Psoas muscle (tissue), 8 donors: ENCODE data around the gene USP37. TPM values are rescaled to one million over a fixed set of nuclear protein-coding genes. Genes with fewer than 3 reads are reported as not detected.
A peak's percentile ranks its signal among the peaks of the same experiment; 100 is the strongest.

Experiments used
- ATAC-seq, 4 donors: fragments of 200-7000 bp; cut with Tn5 transposase; one replicate each; pipeline ENCODE4 v1.9.1; 2020; ENCODE audit warnings: moderate library complexity in 3 of 4, mild to moderate bottlenecking in 2 of 4
- DNase-seq, 2 donors: peaks; one replicate each; pipeline ENCODE4 v3.0.0-alpha.2; 2020
- H3K27ac ChIP-seq: fragments of 200-600 bp; one replicate; pipeline ENCODE4 v1.8.0; 2022
- H3K27me3 ChIP-seq, 3 donors: fragments of 200-600 bp in 1 of 3; one replicate each; pipeline versions ENCODE4 v1.6.1 to v1.8.0; 2013 to 2022; ENCODE audit warnings: low read length in 2 of 3, mild to moderate bottlenecking in 2 of 3, moderate library complexity in 1 of 3; ENCODE audit not compliant: insufficient read depth in 3 of 3
- H3K36me3 ChIP-seq, 2 donors: fragments of 200-600 bp in 1 of 2; one replicate each; pipeline versions ENCODE4 v1.6.1 to v1.8.0; 2013 to 2022; ENCODE audit warnings: low read depth in 1 of 2, mild to moderate bottlenecking in 1 of 2, moderate library complexity in 1 of 2; ENCODE audit not compliant: insufficient read depth in 1 of 2
- H3K4me1 ChIP-seq: fragments of 200-600 bp; one replicate; pipeline ENCODE4 v1.8.0; 2022
- H3K4me3 ChIP-seq: fragments of 200-600 bp; one replicate; pipeline ENCODE4 v1.8.0; 2022; ENCODE audit warnings: mild to moderate bottlenecking
- H3K9me3 ChIP-seq: fragments of 200-600 bp; one replicate; pipeline ENCODE4 v1.8.0; 2022
- CTCF ChIP-seq: fragments of 200-600 bp; IDR thresholded peaks from one replicate; pipeline ENCODE4 v1.8.0; 2022; ENCODE audit warnings: antibody characterized with exemption
- WGBS, 3 donors: extraction: QIAGEN DNeasy Blood & Tissue Kit; methylation state at CpG; one replicate each; pipeline versions ENCODE4 v1.1.6 to v1.1.7; 2013; 5-methylcytosine and 5-hydroxymethylcytosine counted together
- intact Hi-C, 2 donors: fragments of 100-400 bp; cut with DNase I; formaldehyde crosslinking; loops; one replicate each; pipeline versions ENCODE4 v1.11.0 to v1.14.2; 2022
- polyA plus RNA-seq, 3 donors: library from polyadenylated mRNA; stranded (reverse); fragments of 200-250 nt; gene quantifications; one replicate each; pipeline ENCODE4 v1.2.3, GENCODE V29; 2013
- total RNA-seq, 4 donors: library from RNA; stranded (reverse); fragmentation: NEBNext Ultra II Directional in 2 of 4; extraction: Animal tissue kit (Norgen Biotek cat#: 25700) in 2 of 4; gene quantifications; one replicate each; pipeline versions ENCODE4 v1.2.1 to v1.2.4, GENCODE V29; 2021 to 2023
- donor health status: healthy with polysubstance abuse.
- donor health status: DM: no; HTN: no; CAD: no; lungs with moderate emphysema.
- donor health status: Bipolar disorder and iron deficiency.
- donor health status: healthy.
- donor health status: DM: yes; HTN: yes; CAD: no.
- donor health status: DM: no; HTN: no; CAD: no.
- donor health status: DM: no; HTN: no; CAD: no.
- donor health status: DM: yes; HTN: yes; CAD: no.

Gene USP37
- total and polyA plus RNA-seq, 7 donors = 2.1 to 10.0 (median 6.3) TPM

- Histone ChIP-seq H3K4me3 (no peak overlapping the region), H3K27me3 (no peaks in the 10 kb centered on the region), H3K9me3 (no peaks in the 10 kb centered on the region), H3K27ac (peak overlapping the region; percentile 75), H3K4me1 (peaks cover 38% of the 10 kb centered on the region), H3K36me3 (no peaks in the 10 kb centered on the region)
- ATAC-seq = peak; percentile 74 to 88 (median 84)
- WGBS, 3 donors = 23 to 32% (median 30%) methylated on average over 2 of the region's 2 CpGs
- intact Hi-C loops = loop anchor here (1.0 to 5.0 kb wide), 3 partner anchors 28 to 52 kb away; partner anchors contain the start of genes BCS1L (in 1 of the 2) and ZNF142 (in 1 of the 2)
- TF ChIP-seq CTCF = no peak
- DNase-seq = peak; percentile 26 to 71
These were observed 37.3 kb upstream of the USP37 start for GRCh38 chr2:218605432-218605831.

GRCh38 chr2:218585541-218585940 lies 17.4 kb upstream of the USP37 start:
- no peak for TF ChIP-seq CTCF
- ATAC-seq = no peak
- Histone ChIP-seq H3K4me1 (peaks cover under 1% of the 10 kb centered on the region), H3K27ac (no peak overlapping the region), H3K4me3 (no peak overlapping the region), H3K27me3 (no peaks in the 10 kb centered on the region), H3K36me3 (peaks cover 8 to 98% of the 10 kb centered on the region in 2 donors), H3K9me3 (no peaks in the 10 kb centered on the region)
- intact Hi-C loops = no loop called here
- WGBS, 3 donors = 95 to 100% (median 100%) methylated on average over 1 of the region's 1 CpG
- no peak for DNase-seq

GRCh38 chr2:218583983-218584850 lies 16.1 kb upstream of the USP37 start:
- H3K9me3 ChIP-seq = no peaks in the 10 kb centered on the region
- H3K27me3 ChIP-seq = no peaks in the 10 kb centered on the region
- TF ChIP-seq CTCF = no peak
- 95 to 97% (median 95%) methylated on average over 6 of the region's 6 CpGs for WGBS, 3 donors
- H3K36me3 ChIP-seq = peaks cover 8 to 88% of the 10 kb centered on the region in 2 donors
- no peak for ATAC-seq
- DNase-seq = no peak
- H3K27ac ChIP-seq = no peak overlapping the region
- H3K4me1 ChIP-seq = peaks cover 5% of the 10 kb centered on the region
- no peak overlapping the region for H3K4me3 ChIP-seq
- intact Hi-C loops = no loop called here

- Histone ChIP-seq H3K4me3 (no peak overlapping the region), H3K36me3 (peaks cover 8 to 66% of the 10 kb centered on the region in 2 donors), H3K9me3 (no peaks in the 10 kb centered on the region), H3K27ac (no peak overlapping the region), H3K27me3 (no peaks in the 10 kb centered on the region), H3K4me1 (peaks cover 27% of the 10 kb centered on the region)
- DNase-seq = no peak
- intact Hi-C loops = no loop called here
- ATAC-seq = no peak
- WGBS, 3 donors = 90 to 96% (median 96%) methylated on average over 7 of the region's 7 CpGs
- no peak for TF ChIP-seq CTCF
These were observed 13.9 kb upstream of the USP37 start for GRCh38 chr2:218582076-218582475.
